Ovary (tissue), 9 donors: ENCODE measurements around the gene RAI14. TPM values are rescaled to one million over a fixed set of nuclear protein-coding genes. Genes with fewer than 3 reads are reported as not detected.
"Not testable (repeated sequence)": the region's sequence is repeated elsewhere in the genome, so short reads cannot be mapped to it uniquely, and the experiment has no call there.

Source experiments
- DNase-seq, 5 donors: peaks; one replicate each; pipeline ENCODE4 v3.0.0-alpha.2; 2019 to 2020
- H3K27ac ChIP-seq, 2 donors: fragments of 200-600 bp; one replicate each; pipeline versions ENCODE4 v1.5.1 to v1.8.0; 2019 to 2022
- H3K27me3 ChIP-seq: fragments of 200-600 bp; one replicate; pipeline ENCODE4 v1.8.0; 2022
- H3K36me3 ChIP-seq: fragments of 200-600 bp; sonication (generic); one replicate; pipeline ENCODE4 v1.5.1; 2019
- H3K4me1 ChIP-seq: one replicate; pipeline ENCODE4 v1.8.1; 2013; ENCODE audit warnings: mild to moderate bottlenecking, moderate library complexity; ENCODE audit not compliant: insufficient read depth
- H3K4me3 ChIP-seq: fragments of 200-600 bp; sonication (generic); one replicate; pipeline ENCODE4 v1.5.1; 2017
- H3K9me3 ChIP-seq, 2 donors: fragments of 200-600 bp in 1 of 2; sonication (generic) in 1 of 2; one replicate each; pipeline versions ENCODE4 v1.5.1 to v1.8.1; 2013 to 2019; ENCODE audit warnings: mild to moderate bottlenecking in 1 of 2, moderate library complexity in 1 of 2
- EP300 ChIP-seq: sonication (generic); formaldehyde crosslinking; IDR thresholded peaks from one replicate; pipeline ENCODE4 v1.6.1; 2017; ENCODE audit warnings: antibody characterized with exemption
- POLR2A ChIP-seq: fragments of 450-650 bp; IDR thresholded peaks from one replicate; pipeline ENCODE4 v1.6.1; 2017; ENCODE audit warnings: antibody characterized with exemption, mild to moderate bottlenecking, moderate library complexity
- WGBS, 3 donors: extraction: QIAGEN DNeasy Blood & Tissue Kit in 1 of 3; methylation state at CpG; one replicate each; pipeline versions ENCODE4 v1.1.5 to v1.1.7; 2013 to 2017; 5-methylcytosine and 5-hydroxymethylcytosine counted together
- intact Hi-C, 4 donors: fragments of 100-400 bp; cut with DNase I; formaldehyde crosslinking; loops; one replicate each; pipeline versions ENCODE4 v1.11.0 to v1.15.1; 2022 to 2023
- polyA plus RNA-seq, 2 donors: library from polyadenylated mRNA; stranded (reverse); fragments of 200-250 nt in 1 of 2; fragments of 350-450 nt in 1 of 2; fragmentation: Illumina TruSeq in 1 of 2; extraction: RNeasy Lipid Tissue Mini Kit (QIAGEN cat#74804) in 1 of 2; gene quantifications; one replicate each; pipeline ENCODE4 v1.2.3, GENCODE V29; 2013 to 2014
- total RNA-seq, 7 donors: library from RNA; depleted of rRNA in 2 of 7; stranded (reverse); fragments of >200 nt in 2 of 7; fragmentation: NEBNext Ultra II Directional in 3 of 7; extraction: Animal tissue kit (Norgen Biotek cat#: 25700) in 3 of 7; gene quantifications; one replicate each; pipeline versions ENCODE4 v1.1.0 to v1.2.4, GENCODE V29; 2016 to 2023
- TF ChIP-seq, protein P1 (sequence below), 3 donors: fragments of 450-650 bp in 2 of 3; fragments of 200-600 bp in 1 of 3; IDR thresholded peaks; one replicate each; pipeline versions ENCODE4 v1.5.1 to v1.8.0; 2016 to 2022; ENCODE audit warnings: antibody characterized with exemption in 3 of 3, mild to moderate bottlenecking in 1 of 3
- donor health status: DM: no; HTN: no; CAD: no; lungs with moderate emphysema.
- donor health status: DM: no; HTN: no; CAD: no.
- donor health status: Bipolar disorder and iron deficiency.
- donor health status: DM: yes; HTN: yes; CAD: no.
- donor health status: DM: no; HTN: no; CAD: no.
- donor health status: DM: yes; HTN: yes; CAD: no.

RAI14 gene
- total and polyA plus RNA-seq, 9 donors: 8.2 to 36.1 (median 25.9) TPM

DNA sequence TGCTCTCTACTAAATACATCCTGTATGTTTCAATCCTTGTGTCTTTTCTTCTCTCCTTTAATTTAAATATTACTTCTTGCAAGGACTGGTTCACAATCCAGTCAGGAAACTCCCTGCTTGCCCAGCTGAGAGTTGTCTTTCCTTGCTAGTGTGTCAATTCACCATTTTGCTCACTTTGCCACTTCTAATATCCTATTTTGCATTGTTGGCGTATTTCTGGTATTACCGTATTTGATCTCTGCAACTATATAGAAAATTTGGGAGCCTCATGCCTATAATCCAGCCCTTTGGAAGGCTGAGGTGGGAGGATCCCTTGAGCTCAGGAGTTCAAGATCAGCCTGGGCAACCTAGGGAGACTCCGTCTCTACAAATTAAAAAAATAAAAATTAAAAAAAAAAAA lies 92.3 kb downstream of the RAI14 start:
- Histone ChIP-seq H3K9me3 (no peaks in the 10 kb centered on the region), H3K4me1 (peaks cover 2% of the 10 kb centered on the region), H3K36me3 (no peaks in the 10 kb centered on the region), H3K27ac (no peak overlapping the region), H3K27me3 (no peaks in the 10 kb centered on the region), H3K4me3 (no peak overlapping the region)
- intact Hi-C loops: no loop called here
- DNase-seq: no peak
- TF ChIP-seq, protein P1, sequence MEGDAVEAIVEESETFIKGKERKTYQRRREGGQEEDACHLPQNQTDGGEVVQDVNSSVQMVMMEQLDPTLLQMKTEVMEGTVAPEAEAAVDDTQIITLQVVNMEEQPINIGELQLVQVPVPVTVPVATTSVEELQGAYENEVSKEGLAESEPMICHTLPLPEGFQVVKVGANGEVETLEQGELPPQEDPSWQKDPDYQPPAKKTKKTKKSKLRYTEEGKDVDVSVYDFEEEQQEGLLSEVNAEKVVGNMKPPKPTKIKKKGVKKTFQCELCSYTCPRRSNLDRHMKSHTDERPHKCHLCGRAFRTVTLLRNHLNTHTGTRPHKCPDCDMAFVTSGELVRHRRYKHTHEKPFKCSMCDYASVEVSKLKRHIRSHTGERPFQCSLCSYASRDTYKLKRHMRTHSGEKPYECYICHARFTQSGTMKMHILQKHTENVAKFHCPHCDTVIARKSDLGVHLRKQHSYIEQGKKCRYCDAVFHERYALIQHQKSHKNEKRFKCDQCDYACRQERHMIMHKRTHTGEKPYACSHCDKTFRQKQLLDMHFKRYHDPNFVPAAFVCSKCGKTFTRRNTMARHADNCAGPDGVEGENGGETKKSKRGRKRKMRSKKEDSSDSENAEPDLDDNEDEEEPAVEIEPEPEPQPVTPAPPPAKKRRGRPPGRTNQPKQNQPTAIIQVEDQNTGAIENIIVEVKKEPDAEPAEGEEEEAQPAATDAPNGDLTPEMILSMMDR (IDR thresholded peaks at IDR 0.05): no peak
- TF ChIP-seq EP300: no peak
- TF ChIP-seq POLR2A: no peak
- 97 to 99% (median 99%) methylated on average over 3 of the region's 3 CpGs for WGBS, 3 donors

- Histone ChIP-seq H3K36me3 (no peaks in the 10 kb centered on the region), H3K4me1 (no peaks in the 10 kb centered on the region), H3K27ac (no peak overlapping the region), H3K9me3 (no peaks in the 10 kb centered on the region), H3K27me3 (no peaks in the 10 kb centered on the region), H3K4me3 (no peak overlapping the region)
- intact Hi-C loops: no loop called here
- TF ChIP-seq EP300 (no peak), POLR2A (no peak)
- TF ChIP-seq, protein P1 (IDR thresholded peaks at IDR 0.05): no peak
- 73 to 84% (median 83%) methylated on average over 6 of the region's 6 CpGs for WGBS, 3 donors
- no peak for DNase-seq
Measured at GRCh38 chr5:34749431-34749873, 93.3 kb downstream of the RAI14 start.

DNA sequence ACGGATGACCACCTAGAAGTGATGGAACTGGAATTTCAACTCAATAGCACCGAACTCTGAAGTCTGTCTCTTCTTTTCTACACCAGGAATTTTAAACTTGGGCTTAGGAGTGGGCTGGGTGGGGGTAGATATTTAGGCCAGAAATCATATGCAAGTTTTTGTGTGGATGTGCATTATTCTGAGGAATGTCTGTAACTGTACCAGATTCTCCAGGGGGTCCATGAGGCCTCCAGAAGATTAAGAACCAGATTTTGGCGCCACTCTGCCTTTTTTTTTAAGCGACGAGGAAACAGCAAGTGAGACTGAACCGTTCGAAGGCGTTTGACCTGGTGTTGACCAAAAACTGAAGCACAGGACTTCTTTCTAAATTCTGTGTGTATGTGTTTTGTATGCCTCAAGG lies 94.1 kb downstream of the RAI14 start:
- intact Hi-C loops: no loop called here
- no peaks in the 10 kb centered on the region for H3K27me3 ChIP-seq
- TF ChIP-seq, protein P1 (IDR thresholded peaks at IDR 0.05): no peak
- H3K9me3 ChIP-seq: no peaks in the 10 kb centered on the region
- no peaks in the 10 kb centered on the region for H3K4me1 ChIP-seq
- H3K4me3 ChIP-seq: no peak overlapping the region
- no peak overlapping the region for H3K27ac ChIP-seq
- WGBS, 3 donors: 91 to 94% (median 92%) methylated on average over 8 of the region's 8 CpGs
- no peaks in the 10 kb centered on the region for H3K36me3 ChIP-seq
- DNase-seq: no peak

DNA sequence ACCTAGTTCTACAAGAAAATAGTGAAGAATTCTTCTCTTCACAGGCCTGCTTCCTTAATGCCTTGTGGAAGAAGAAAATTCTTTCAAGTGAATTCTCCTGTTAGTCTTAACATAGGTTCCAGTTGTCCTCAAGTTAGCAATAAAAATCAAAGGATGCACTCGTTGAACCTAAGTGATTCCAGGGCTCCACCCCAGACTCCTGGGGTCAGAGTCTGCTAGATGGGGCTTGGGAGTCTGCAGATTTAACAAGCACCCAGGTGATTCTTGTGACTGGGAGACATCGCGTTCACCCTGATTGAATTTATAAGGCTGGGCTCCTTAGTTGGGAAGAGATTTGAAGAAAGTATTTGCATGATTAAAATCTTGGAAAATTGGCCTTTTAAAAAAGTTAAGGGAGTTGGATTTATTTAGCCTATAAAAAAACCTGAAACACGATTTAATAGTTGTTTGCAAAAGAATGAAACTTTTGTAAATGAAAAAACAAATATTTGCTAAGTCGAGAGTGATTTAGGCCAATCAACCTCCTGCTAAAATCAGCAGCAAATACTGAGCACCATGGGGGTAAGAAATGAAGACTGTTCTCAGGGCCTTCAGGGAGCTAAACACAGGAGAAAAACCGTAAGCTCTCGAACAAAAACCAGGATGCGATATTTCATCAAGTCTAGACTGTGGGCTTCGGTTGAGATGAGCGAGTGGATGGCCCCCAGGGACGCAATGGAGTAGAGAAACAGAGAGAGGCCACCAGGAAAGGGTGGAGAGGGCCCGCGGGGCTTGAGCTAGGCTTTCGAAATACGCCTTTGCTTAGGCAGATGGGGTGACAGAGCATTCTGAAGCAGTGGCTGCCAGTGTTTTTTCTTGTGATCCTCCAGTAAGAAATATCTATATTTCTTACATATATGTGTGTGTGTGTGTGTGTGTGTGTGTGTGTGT lies 95.9 kb downstream of the RAI14 start:
- TF ChIP-seq POLR2A: no peak
- no peak for TF ChIP-seq EP300
- TF ChIP-seq, protein P1 (IDR thresholded peaks at IDR 0.05): no peak

DNA sequence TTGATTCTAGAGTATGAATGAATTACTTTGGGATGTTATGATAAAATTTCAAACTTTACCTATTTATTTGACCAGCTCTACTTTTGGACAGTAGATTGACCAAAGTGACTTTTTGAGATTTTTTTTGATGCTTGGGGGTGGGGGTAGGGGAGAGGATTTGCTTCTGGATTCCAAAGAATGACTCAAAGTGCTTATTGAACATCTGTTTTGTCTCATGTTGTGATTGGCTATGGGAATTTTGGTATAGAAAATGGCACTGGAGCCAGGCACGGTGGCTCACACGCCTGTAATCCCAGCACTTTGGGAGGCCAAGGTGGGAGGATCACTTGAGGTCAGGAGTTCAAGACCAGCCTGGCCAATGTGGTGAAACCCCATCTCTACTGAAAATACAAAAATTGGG lies 97.1 kb downstream of the RAI14 start:
- H3K27ac ChIP-seq, H3K4me1 ChIP-seq, H3K9me3 ChIP-seq, H3K27me3 ChIP-seq, intact Hi-C loops, H3K36me3 ChIP-seq, DNase-seq, H3K4me3 ChIP-seq: not testable (repeated sequence)
- 97 to 100% (median 98%) methylated on average over 2 of the region's 2 CpGs for WGBS, 3 donors

More for the DNA sequence above, 95.9 kb downstream of the RAI14 start:
- Histone ChIP-seq H3K27ac (no peak overlapping the region), H3K4me3 (no peak overlapping the region), H3K4me1 (peaks cover 3% of the 10 kb centered on the region), H3K36me3 (no peaks in the 10 kb centered on the region), H3K9me3 (no peaks in the 10 kb centered on the region), H3K27me3 (no peaks in the 10 kb centered on the region)
- WGBS, 3 donors: 91 to 95% (median 95%) methylated on average over 15 of the region's 15 CpGs
- intact Hi-C loops: no loop called here
- no peak for DNase-seq
